ENCODE measurements around the gene GRWD1. TPM values are rescaled to one million over a fixed set of nuclear protein-coding genes. Genes with fewer than 3 reads are reported as not detected.

Gene GRWD1
- total RNA-seq, 1 donor from 2014 or later = 52.1 TPM

- intact Hi-C loops (cut with micrococcal nuclease) = no loop called here
These were observed 8.5 kb downstream of the GRWD1 start for GRCh38 chr19:48454150-48454730.

GRCh38 chr19:48455171-48455907, 9.6 kb downstream of the GRWD1 start, which contains the start of gene KCNJ14:
Gene KCNJ14 (plus strand): TSS chr19:48455574. CDS start chr19:48461725, 6,151 bp downstream.
- intact Hi-C loops (cut with micrococcal nuclease) = no loop called here

- intact Hi-C loops (cut with micrococcal nuclease) = no loop called here
These were observed 10.3 kb downstream of the GRWD1 start for GRCh38 chr19:48455908-48456562.

GRCh38 chr19:48456864-48457263, 11.1 kb downstream of the GRWD1 start:
- intact Hi-C loops (cut with micrococcal nuclease) = no loop called here

DNA sequence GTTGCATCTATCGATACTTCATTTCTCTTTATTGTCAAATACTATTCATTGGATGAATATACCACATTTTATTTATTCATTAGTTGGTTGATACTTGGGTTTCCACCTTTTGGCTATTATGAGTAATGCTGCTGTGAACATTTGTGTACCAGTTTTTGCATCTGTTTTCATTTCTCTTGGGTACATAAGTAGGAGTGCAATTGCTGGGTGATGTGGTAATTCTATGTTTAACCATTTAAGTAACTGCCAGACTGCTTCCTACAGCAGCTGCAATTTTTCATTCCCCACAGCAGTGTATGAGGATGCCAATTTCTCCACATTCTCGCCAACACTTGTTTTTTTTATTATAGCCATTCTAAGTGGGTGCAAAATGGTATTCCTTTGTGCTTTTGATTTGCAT, 12.2 kb downstream of the GRWD1 start:
- intact Hi-C loops (cut with micrococcal nuclease) = no loop called here

DNA sequence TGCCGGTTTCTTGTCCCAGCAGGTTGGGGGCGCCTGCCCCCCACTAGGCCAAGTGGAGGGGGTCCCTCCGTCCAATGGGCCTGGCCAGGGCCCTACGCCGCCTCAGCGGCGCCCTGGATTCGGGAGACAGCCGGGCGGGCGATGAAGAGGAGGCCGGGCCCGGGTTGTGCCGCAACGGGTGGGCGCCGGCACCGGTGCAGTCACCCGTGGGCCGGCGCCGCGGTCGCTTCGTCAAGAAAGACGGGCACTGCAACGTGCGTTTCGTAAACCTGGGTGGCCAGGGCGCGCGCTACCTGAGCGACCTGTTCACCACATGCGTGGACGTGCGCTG, 15.8 kb downstream of the GRWD1 start:
- intact Hi-C loops (cut with micrococcal nuclease) = no loop called here

DNA sequence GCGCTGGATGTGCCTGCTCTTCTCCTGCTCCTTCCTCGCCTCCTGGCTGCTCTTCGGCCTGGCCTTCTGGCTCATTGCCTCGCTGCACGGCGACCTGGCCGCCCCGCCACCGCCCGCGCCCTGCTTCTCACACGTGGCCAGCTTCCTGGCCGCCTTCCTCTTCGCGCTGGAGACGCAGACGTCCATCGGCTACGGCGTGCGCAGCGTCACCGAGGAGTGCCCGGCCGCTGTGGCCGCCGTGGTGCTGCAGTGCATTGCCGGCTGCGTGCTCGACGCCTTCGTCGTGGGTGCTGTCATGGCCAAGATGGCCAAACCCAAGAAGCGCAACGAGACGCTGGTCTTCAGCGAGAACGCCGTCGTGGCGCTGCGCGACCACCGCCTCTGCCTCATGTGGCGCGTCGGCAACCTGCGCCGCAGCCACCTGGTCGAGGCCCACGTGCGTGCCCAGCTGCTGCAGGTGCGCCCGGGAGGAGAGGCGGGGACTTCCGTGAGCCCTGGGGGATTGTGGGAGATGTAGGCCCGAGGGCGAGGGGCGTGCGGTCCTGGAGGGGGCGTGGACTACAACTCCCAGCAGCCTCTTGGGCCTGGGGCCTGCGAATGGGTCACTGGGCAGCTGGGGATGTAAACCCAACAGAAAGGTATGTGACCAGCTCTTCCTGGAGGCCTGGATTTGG, 16.3 kb downstream of the GRWD1 start:
- intact Hi-C loops (cut with micrococcal nuclease) = no loop called here

DNA sequence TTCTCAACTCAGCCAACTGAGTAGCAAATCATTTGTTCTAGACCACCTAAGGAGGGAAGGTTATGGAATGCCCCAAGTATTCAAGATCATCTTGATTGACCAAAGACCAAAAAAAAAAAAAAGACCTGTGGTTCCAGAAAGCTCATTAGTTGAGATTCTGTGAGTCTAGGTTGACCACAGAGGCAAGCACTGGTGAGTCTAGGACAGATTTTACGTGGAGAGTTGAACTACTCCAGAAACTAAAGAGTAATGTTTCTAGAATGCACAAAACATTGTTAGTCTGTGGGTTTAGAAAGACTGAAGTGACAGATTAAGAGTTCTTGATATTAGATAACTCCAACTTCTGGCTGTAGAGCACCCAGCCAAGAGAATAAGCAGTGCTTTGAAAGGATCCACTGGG, 19.4 kb downstream of the GRWD1 start:
- intact Hi-C loops (cut with micrococcal nuclease) = no loop called here

GRCh38 chr19:48466561-48467325, 21.0 kb downstream of the GRWD1 start:
- intact Hi-C loops (cut with micrococcal nuclease) = no loop called here

GRCh38 chr19:48468772-48469288, 23.0 kb downstream of the GRWD1 start:
- intact Hi-C loops (cut with micrococcal nuclease) = loop anchor here (1.0 to 2.0 kb wide), 17 partner anchors 11 to 616 kb away; partner anchors contain the start of genes DBP, GRWD1, KDELR1 and RPL18

GRCh38 chr19:48469289-48469881, 23.6 kb downstream of the GRWD1 start, which contains the start of gene CYTH2:
Gene CYTH2 (plus strand): TSS chr19:48469369. CDS start chr19:48469508, 139 bp downstream.
- intact Hi-C loops (cut with micrococcal nuclease) = loop anchor here (1.0 to 2.0 kb wide), 17 partner anchors 11 to 616 kb away; partner anchors contain the start of genes DBP, GRWD1, KDELR1 and RPL18

DNA sequence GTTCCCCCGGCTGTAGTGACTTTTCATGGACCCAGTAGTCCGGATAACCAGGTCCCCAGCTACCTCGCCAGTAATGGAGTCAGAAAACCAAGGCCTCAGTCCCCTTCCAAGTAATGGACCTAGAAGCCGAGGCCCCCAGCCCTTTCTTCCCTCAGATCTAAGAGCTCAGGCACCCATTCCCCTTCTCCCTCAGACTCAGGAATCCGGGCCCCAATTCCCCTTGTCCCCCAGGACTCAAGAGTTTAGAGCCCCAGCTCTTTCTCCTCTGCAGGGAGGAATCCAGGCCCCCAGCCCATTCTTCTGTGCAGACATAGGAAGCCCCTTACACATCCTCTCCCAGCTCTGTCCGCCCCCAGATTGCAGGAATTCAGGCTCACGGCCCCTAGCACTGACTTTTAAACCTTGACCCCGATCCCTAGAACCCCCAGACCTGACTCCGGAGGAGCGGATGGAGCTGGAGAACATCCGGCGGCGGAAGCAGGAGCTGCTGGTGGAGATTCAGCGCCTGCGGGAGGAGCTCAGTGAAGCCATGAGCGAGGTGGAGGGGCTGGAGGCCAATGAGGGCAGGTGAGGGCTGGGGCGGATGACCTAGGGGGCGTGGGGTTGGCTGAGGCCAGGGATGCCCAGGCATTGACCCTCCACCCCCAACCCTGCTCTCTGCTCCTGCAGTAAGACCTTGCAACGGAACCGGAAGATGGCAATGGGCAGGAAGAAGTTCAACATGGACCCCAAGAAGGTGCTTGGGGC, 24.3 kb downstream of the GRWD1 start:
- intact Hi-C loops (cut with micrococcal nuclease) = loop anchor here (1.0 to 2.0 kb wide), 17 partner anchors 10 to 615 kb away; partner anchors contain the start of genes DBP, GRWD1, KDELR1 and RPL18

GRCh38 chr19:48470856-48471255, 25.1 kb downstream of the GRWD1 start:
- intact Hi-C loops (cut with micrococcal nuclease) = no loop called here

GRCh38 chr19:48471836-48472235, 26.1 kb downstream of the GRWD1 start:
- intact Hi-C loops (cut with micrococcal nuclease) = no loop called here

- intact Hi-C loops (cut with micrococcal nuclease) = no loop called here
These were observed 27.6 kb downstream of the GRWD1 start for GRCh38 chr19:48473161-48473966.

DNA sequence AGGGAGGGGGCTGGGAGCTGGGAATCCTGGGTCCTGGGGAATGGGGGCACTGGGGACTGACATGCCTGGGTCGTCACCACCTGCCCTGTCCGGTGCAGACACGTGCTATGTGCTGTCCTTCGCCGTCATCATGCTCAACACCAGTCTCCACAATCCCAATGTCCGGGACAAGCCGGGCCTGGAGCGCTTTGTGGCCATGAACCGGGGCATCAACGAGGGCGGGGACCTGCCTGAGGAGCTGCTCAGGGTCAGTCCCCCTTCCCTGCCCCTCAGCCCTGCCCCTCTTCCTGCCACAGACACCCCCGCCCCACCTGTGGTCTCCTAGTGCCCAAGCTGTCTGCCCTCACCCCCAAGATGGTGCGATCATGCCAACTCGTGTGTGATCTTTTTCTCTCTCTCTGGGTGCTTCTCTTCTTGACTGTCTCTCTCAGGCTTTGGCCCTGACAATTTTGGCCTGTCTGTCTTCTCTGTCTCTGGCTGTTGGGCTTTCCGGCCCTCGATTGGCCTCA, 28.4 kb downstream of the GRWD1 start:
- intact Hi-C loops (cut with micrococcal nuclease) = no loop called here

DNA sequence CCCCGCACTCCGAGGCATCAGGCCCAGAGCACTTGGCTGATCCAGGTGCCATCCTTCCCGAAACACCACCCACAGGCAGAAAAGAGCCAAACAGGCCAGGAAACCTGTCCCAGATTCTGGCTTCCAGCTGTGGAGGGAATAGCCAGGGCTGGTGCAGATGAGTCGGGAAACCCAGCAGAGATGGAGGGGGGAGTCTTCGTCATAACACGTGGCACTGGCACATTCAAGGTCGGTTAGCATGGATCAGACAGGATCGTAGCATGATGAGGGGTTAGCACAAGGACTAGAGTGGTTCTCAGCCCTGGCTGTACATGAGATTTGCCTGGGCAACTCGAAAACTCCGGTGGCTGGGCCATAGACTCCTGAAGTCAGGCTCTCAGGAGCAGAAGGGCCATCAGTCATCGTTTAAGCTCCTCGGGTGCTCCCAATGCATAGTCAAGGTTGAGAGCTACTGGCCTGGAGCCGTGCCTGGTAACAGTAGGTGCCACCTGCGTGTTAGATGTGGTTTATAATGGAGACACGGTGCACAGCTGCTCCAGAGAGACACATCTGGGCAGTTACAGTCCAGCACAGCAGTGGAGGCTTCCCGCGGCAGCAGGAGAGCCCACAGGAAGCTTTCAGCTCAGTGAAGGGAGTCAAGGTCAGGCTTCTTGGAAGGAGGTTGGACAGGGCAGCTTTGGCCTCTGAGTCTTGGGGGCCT, 29.7 kb downstream of the GRWD1 start:
- intact Hi-C loops (cut with micrococcal nuclease) = no loop called here

- intact Hi-C loops (cut with micrococcal nuclease) = no loop called here
These were observed 30.4 kb downstream of the GRWD1 start for GRCh38 chr19:48476176-48476575.
